ENCODE results near the gene RITA1. TPM values are rescaled to one million over a fixed set of nuclear protein-coding genes. Genes with fewer than 3 reads are reported as not detected.

Gene RITA1
- total RNA-seq, 3 donors from 2014 or later, result 13.0 to 17.0 (median 14.9) TPM

DNA sequence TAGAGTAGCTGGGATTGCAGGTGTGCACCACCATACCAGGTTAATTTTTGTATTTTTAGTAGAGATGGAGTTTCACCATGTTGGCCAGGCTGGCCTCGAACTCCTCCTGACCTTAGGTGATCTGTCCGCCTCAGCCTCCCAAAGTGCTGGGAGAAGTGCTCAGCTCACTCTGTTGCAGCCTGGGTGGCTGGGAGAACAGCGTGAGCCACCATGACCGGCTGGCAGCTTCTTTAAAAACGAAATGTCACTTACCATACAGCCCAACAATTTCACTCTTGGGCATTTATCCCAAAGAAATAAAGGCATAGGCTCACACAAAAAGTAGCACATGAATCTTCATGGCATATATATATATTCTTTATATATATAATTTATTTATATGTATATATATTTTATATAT, 40.7 kb upstream of the RITA1 start:
- no peak overlapping the region for H3K4me3 ChIP-seq
- ATAC-seq (no peak), DNase-seq (no peak)
- intact Hi-C loops (cut with DNase I, micrococcal nuclease), result no loop called here
- peaks cover 4% of the 10 kb centered on the region for H3K4me1 ChIP-seq (ENCODE audit: low read depth)
- peaks cover 10% of the 10 kb centered on the region for H3K9me3 ChIP-seq
- no peak for TF ChIP-seq CTCF (IDR thresholded peaks at IDR 0.05)
- H3K36me3 ChIP-seq (ENCODE audit: low read depth), result no peaks in the 10 kb centered on the region

DNA sequence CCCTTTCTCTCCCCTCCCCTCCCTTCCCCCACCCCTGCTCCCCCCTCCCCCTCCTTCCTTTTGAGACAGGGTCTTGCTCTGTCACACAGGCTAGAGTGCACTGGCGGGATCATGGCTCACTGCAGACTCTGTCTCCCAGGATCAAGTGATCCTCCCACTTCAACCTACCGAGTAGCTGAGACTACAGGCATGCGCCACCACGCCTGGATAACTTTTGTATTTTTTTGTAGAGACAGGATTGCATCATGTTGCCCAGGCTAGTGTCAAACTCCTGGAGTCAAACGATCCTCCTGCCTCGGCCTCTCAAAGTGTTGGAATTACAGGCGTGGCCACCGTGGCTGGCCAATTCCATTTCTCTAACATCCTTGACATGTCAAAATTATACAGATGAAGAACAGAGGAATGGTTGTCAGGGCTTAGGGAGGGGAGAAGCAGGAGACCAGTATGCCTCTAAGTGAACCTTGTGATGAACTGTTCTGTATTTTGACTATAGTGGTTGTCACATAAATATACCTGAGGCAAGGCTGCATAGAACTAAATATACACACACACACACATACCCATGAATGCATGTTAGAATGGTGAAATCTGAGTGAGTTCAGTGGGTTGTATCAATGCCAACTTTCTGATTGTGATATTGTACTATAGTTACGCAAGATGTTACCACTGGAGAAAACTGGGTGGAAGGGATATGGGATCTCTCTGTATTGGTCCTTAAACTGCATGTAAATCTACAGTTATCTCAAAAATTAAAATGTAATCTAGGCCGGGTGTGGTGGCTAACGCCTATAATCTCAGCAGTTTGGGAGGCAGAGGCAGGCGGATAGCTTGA, 39.6 kb upstream of the RITA1 start:
- H3K36me3 ChIP-seq (ENCODE audit: low read depth), result no peaks in the 10 kb centered on the region
- no peak overlapping the region for H3K4me3 ChIP-seq
- peaks cover 4% of the 10 kb centered on the region for H3K4me1 ChIP-seq (ENCODE audit: low read depth)
- intact Hi-C loops (cut with DNase I, micrococcal nuclease), result no loop called here
- H3K9me3 ChIP-seq, result peaks cover 10% of the 10 kb centered on the region
- DNase-seq (no peak), ATAC-seq (no peak)
- no peak for TF ChIP-seq CTCF (IDR thresholded peaks at IDR 0.05)

GRCh38 chr12:113146999-113147398, 38.5 kb upstream of the RITA1 start:
- intact Hi-C loops (cut with DNase I, micrococcal nuclease), result no loop called here
- no peak for DNase-seq
- Histone ChIP-seq H3K4me1 (ENCODE audit: low read depth) (no peaks in the 10 kb centered on the region), H3K4me3 (no peak overlapping the region), H3K36me3 (ENCODE audit: low read depth) (no peaks in the 10 kb centered on the region), H3K9me3 (peaks cover 10% of the 10 kb centered on the region)
- no peak for TF ChIP-seq CTCF (IDR thresholded peaks at IDR 0.05)
- no peak for ATAC-seq

DNA sequence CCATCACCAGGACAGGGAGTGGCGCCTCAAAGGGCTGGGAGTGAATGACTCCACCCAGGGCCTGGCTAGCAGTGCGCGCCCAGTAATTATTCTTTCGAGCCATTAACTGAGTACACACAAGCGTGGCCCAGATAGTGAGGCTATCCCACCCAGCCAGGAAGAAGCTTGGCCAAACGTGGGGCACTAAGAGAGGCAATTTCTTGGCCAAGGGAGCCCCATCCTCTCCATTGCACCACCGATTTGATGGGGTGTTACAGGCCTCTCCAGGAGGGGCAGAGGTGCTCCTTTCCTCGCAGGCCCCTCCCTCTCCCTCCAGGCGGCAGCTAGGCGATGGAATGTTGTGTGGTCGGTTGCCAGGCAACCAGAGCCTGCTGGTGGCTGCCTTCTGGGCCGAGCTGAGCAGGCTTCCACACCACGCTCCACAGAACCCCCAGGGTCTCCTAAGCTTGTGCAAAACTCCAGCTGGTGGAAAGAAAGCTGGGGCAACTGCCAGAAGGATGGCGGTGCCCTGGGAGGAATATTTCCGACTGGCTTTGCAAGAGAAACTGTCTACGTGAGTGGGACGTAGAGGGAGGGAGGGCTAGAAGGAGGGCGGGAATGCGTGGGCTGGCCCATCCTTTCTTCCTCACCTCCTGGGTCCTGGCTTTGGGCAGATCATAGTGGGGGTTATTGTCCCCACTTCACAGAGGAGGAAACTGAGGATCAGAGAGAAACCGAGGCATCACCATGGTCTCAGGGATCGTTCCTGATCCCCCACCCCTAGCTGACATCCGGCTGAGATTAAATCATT, 36.0 kb upstream of the RITA1 start, which contains the start of gene CFAP73:
TSS of gene CFAP73 (plus strand) at position 364 of the 790 bp plus-strand sequence. CDS start at position 498, 134 bp downstream.
- Histone ChIP-seq H3K36me3 (ENCODE audit: low read depth) (no peaks in the 10 kb centered on the region), H3K4me1 (ENCODE audit: low read depth) (peaks cover 19% of the 10 kb centered on the region), H3K4me3 (no peak within 1 kb of the TSS), H3K9me3 (peaks cover 10% of the 10 kb centered on the region)
- ATAC-seq (peak; percentile 71), DNase-seq (peak; percentile 71 to 75 (median 74))
- no peak for TF ChIP-seq CTCF (IDR thresholded peaks at IDR 0.05)
- intact Hi-C loops (cut with DNase I, micrococcal nuclease), result loop anchor here (5.0 to 10.0 kb wide), 2 partner anchors 95 to 102 kb away; partner anchors contain the start of gene DTX1 (in 1 of the 2)

- Histone ChIP-seq H3K9me3 (peaks cover 10% of the 10 kb centered on the region), H3K4me3 (no peak overlapping the region), H3K36me3 (ENCODE audit: low read depth) (no peaks in the 10 kb centered on the region), H3K4me1 (ENCODE audit: low read depth) (peaks cover 24% of the 10 kb centered on the region)
- DNase-seq (no peak), ATAC-seq (no peak)
- intact Hi-C loops (cut with DNase I, micrococcal nuclease), result loop anchor here (5.0 to 10.0 kb wide), 2 partner anchors 97 to 104 kb away; partner anchors contain the start of gene DTX1 (in 1 of the 2)
- TF ChIP-seq CTCF (IDR thresholded peaks at IDR 0.05), result no peak
Observed at GRCh38 chr12:113151655-113152054, 33.9 kb upstream of the RITA1 start.
